Kidney epithelial cell (primary cell): ENCODE measurements around the gene OLIG1. TPM values are rescaled to one million over a fixed set of nuclear protein-coding genes. Genes with fewer than 3 reads are reported as not detected.
A peak's percentile ranks its signal among the peaks of the same experiment; 100 is the strongest.

Experiments used
- DNase-seq: peaks from one replicate; pipeline ENCODE4 v3.0.0-alpha.2; 2010; ENCODE audit warnings: low read depth
- H3K27me3 ChIP-seq: 2 replicates; pipeline ENCODE4 v1.6.0; 2011; ENCODE audit warnings: low read length; ENCODE audit not compliant: control insufficient read depth, insufficient read depth
- H3K36me3 ChIP-seq: 2 replicates; pipeline ENCODE4 v1.5.1; 2011; ENCODE audit warnings: low read length; ENCODE audit not compliant: control insufficient read depth, insufficient read depth
- H3K4me3 ChIP-seq: 2 replicates; pipeline ENCODE4 v1.5.1; 2011; ENCODE audit warnings: low read depth, mild to moderate bottlenecking, control low read depth, low read length
- CTCF ChIP-seq: IDR thresholded peaks from 2 replicates; pipeline ENCODE4 v1.5.1; 2011; ENCODE audit warnings: mild to moderate bottlenecking, moderate library complexity, low read length, control low read depth, inconsistent platforms; ENCODE audit not compliant: insufficient read depth, poor library complexity, severe bottlenecking
- total RNA-seq: library from RNA; depleted of rRNA; stranded (reverse); fragments of >200 nt; gene quantifications from 2 replicates; pipeline ENCODE4 v1.2.3, GENCODE V29; 2015

OLIG1 gene
- total RNA-seq, 1 donor from 2014 or later, result not detected

GRCh38 chr21:33078907-33079582 is 9.1 kb downstream of the OLIG1 start:
- H3K27me3 ChIP-seq, result peaks cover 29% of the 10 kb centered on the region
- no peaks in the 10 kb centered on the region for H3K36me3 ChIP-seq
- H3K4me3 ChIP-seq, result no peak overlapping the region
- peak; percentile 75 for DNase-seq
- no peak for TF ChIP-seq CTCF

- DNase-seq, result no peak
- no peak overlapping the region for H3K4me3 ChIP-seq
- no peak for TF ChIP-seq CTCF
- H3K36me3 ChIP-seq, result no peaks in the 10 kb centered on the region
- peaks cover 19% of the 10 kb centered on the region for H3K27me3 ChIP-seq
These were observed 10.4 kb downstream of the OLIG1 start for GRCh38 chr21:33080376-33080775.

- Histone ChIP-seq H3K4me3 (no peak overlapping the region), H3K36me3 (no peaks in the 10 kb centered on the region), H3K27me3 (peaks cover 15% of the 10 kb centered on the region)
- no peak for TF ChIP-seq CTCF
- no peak for DNase-seq
These were observed 10.8 kb downstream of the OLIG1 start for GRCh38 chr21:33080776-33081175.

GRCh38 chr21:33088384-33088783 is 18.4 kb downstream of the OLIG1 start:
- Histone ChIP-seq H3K27me3 (no peaks in the 10 kb centered on the region), H3K36me3 (no peaks in the 10 kb centered on the region), H3K4me3 (no peak overlapping the region)
- no peak for TF ChIP-seq CTCF
- DNase-seq, result no peak

GRCh38 chr21:33089395-33090119 is 19.6 kb downstream of the OLIG1 start:
- TF ChIP-seq CTCF, result no peak
- no peak overlapping the region for H3K4me3 ChIP-seq
- no peaks in the 10 kb centered on the region for H3K36me3 ChIP-seq
- no peak for DNase-seq
- no peaks in the 10 kb centered on the region for H3K27me3 ChIP-seq
